ENCODE data around the gene RFTN1.
A peak's percentile ranks its signal among the peaks of the same experiment; 100 is the strongest.

The RFTN1 gene

GRCh38 chr3:16406166-16406565, 107.3 kb downstream of the RFTN1 start:
- DNase-seq (ENCODE audit: low spot score) = no peak

DNA sequence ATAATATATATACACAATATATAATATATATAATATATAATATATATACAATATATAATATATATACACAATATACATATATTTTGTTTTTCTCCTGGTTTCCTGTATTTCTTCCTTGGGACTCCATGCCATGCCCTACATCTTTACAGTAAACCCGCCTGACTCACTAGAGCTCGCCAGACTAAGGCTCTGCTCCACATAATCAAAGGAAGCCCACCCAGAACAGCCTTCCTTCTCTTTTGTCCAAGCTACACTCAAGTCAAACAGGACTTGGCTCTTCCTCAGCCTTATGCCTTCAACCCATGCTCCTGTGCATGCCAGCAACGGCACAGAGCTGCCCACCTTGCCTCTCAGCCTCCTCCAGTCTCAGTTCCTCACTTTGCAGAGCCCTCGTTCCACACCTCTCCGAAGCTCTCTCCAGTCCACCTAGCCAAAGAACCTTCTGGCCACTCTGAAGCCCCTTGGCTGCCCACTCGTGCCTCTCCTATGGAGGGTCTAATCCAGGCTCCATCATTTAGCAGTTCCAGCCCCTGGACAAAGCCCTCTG, 109.1 kb downstream of the RFTN1 start:
- DNase-seq (ENCODE audit: low spot score) = no peak

DNA sequence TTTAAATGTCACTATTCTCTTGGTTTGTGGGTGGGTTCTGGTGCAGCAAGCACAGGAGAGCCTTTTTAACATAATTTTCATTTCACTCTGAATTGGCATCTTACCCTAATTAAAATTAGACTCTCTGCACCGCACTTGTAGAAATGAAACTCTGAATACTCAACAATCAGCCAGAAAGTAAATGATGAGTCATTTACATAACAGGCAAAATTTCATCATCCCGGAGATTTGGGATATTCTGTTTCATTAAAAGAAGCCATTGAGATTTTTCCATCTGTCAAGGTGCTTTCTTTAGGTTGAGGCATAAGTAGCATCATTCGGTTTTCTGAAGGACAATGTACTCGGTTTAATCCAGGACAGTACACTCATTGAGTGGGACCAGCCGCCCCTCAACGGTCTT, 111.0 kb downstream of the RFTN1 start:
- DNase-seq (ENCODE audit: low spot score) = peak; percentile 61

- peak; percentile 45 for DNase-seq (ENCODE audit: low spot score)
These were observed 112.2 kb downstream of the RFTN1 start for GRCh38 chr3:16401273-16401672.

- DNase-seq (ENCODE audit: low spot score) = no peak
These were observed 113.2 kb downstream of the RFTN1 start for GRCh38 chr3:16400106-16400931.

DNA sequence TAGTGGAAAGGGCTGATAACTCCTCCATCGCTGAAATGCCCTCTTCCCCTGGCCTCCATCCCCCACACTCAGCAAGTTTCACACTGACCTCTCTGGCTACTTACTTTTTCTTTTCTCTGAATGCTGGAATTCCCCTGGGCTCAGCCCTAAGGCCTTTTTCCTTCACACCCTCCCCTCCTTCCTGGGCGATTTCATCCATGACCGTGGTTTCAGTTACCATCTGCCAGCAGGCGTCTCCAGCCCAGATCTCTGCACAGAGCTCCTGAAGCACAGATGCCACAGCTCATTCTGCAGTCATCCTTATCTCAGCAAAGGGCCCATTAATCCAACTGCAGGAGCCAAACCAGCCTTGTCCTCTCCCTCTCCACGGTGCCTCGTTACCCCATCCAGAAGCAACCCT, 114.0 kb downstream of the RFTN1 start:
- DNase-seq (ENCODE audit: low spot score) = peak; percentile 66

GRCh38 chr3:16398648-16399047, 114.9 kb downstream of the RFTN1 start:
- DNase-seq (ENCODE audit: low spot score) = no peak

GRCh38 chr3:16396202-16396601, 117.3 kb downstream of the RFTN1 start:
- no peak for DNase-seq (ENCODE audit: low spot score)

GRCh38 chr3:16395212-16395611, 118.3 kb downstream of the RFTN1 start:
- no peak for DNase-seq (ENCODE audit: low spot score)

DNA sequence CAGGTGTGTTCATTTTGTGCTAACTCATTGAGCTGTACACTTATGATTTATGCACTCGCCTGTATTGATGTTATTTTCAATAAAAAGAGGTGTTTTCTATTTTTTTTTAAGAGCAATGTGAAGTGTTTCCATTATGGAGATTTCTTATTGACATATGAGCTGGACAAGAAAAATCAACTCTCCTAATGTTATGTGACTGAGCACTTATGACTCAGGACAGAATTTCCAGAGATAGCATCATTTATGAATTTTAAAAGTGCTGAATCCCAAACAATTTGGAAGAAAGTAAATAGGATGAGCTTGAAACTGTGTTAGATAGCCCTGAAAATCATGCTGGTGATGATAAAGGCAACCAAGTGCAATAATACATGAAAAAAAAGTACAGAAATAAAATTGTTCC, 118.9 kb downstream of the RFTN1 start:
- no peak for DNase-seq (ENCODE audit: low spot score)

GRCh38 chr3:16392717-16393116, 120.8 kb downstream of the RFTN1 start:
- DNase-seq (ENCODE audit: low spot score) = no peak

DNA sequence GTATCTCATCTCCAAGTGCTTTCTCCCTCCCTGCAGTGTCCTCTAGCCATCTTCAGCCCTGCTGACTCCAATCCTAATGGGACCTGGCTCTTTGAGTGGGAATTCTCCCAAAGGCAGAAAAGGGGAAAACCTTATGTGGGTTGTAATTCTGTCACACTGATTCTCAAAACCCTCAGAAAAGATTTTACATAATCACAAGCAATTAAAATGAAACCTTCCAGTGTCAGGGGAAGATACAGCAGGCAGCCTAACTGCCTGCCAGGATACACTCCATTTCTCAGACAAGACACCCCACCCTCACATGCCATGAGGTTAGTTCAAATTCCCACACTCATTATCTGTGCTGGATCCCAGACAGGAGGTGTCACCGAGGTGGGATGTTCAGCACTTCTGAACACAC, 121.4 kb downstream of the RFTN1 start:
- no peak for DNase-seq (ENCODE audit: low spot score)

DNA sequence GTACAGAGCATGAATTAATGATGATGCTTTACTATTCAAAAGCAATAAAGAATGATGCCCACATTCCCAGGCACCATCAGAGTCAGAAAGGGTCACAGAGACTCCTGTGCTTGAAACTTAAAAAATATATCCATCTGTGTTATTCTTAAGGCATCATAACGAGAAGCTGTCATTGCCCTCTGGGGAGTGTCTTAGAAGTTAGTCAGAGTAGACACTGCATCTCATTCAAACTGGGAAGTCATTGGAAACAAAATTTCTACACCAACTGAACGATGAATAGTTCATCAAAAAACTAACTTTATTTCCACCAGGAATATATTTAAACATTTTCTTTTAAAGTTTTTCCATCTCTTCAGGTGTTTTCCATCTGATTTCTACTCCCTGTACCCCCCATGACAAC, 122.9 kb downstream of the RFTN1 start:
- no peak for DNase-seq (ENCODE audit: low spot score)

- peak; percentile 36 for DNase-seq (ENCODE audit: low spot score)
These were observed 124.6 kb downstream of the RFTN1 start for GRCh38 chr3:16388850-16389441.

- DNase-seq (ENCODE audit: low spot score) = no peak
These were observed 126.9 kb downstream of the RFTN1 start for GRCh38 chr3:16386561-16386960.

DNA sequence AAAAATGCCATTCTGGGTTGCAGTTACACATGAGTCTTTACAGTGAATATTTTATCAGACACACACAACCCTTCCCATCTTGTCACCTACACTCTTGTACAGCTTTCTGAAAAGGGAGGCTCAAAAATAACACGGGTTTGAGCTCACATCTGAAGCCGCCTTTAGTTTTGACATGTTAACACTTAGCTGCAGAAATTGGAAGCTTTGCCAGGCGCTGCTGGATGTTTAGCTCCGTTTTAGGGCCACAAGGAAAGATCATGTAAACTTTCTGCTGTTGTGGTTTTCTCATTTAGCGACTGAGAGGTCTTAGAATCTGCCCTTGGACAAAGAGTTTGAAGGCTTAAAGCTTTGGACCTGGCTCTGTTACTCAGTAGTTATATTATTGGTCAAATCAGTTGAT, 128.3 kb downstream of the RFTN1 start:
- no peak for DNase-seq (ENCODE audit: low spot score)

- no peak for DNase-seq (ENCODE audit: low spot score)
These were observed 129.6 kb downstream of the RFTN1 start for GRCh38 chr3:16383864-16384263.

DNA sequence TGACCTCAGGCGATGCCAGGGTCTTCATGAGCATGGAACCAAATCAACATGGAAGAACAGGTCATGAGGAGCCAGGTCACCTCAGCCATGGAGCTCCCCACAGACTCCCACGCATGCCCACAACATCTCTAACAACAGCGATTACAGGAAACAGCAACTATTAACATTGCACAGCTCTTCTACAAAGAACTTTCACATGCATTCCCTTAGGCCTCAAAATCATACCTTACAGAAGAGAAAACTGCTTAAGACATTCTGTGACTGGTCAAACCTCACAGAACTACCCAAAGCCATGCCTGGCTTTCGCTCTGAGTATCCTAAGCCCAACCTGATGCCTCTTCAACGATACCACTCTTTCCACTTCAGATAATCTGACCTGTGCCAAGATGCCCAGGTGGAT, 130.7 kb downstream of the RFTN1 start:
- no peak for DNase-seq (ENCODE audit: low spot score)

GRCh38 chr3:16381426-16381825, 132.1 kb downstream of the RFTN1 start:
- no peak for DNase-seq (ENCODE audit: low spot score)

- DNase-seq (ENCODE audit: low spot score) = no peak
These were observed 133.1 kb downstream of the RFTN1 start for GRCh38 chr3:16380421-16380820.

- DNase-seq (ENCODE audit: low spot score) = no peak
These were observed 133.7 kb downstream of the RFTN1 start for GRCh38 chr3:16379838-16380237.

GRCh38 chr3:16378920-16379319, 134.6 kb downstream of the RFTN1 start:
- peak; percentile 47 for DNase-seq (ENCODE audit: low spot score)

DNA sequence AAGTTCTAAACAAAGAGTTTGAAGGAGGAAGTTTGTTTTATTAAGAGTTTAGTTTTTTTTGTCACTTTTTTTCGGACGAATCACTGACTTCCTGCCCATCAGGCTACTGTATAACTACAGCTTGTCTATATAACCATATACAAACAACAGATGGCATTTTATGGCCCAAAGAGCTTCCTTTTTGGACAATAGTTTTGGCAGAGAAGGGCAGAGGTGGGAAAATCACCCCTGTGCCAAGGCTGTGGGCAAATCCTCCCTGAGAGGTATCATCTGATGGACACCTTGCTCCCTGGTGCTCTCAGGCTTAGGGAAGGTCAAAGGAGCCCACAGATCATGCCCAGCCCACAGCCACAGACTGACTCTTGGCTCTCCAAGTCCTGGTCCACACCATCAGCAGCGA, 135.1 kb downstream of the RFTN1 start:
- no peak for DNase-seq (ENCODE audit: low spot score)
